DMS53 (cell line): ENCODE measurements around the gene GPR25.
A peak's percentile ranks its signal among the peaks of the same experiment; 100 is the strongest.

Experiments
- DNase-seq: peaks from one replicate; lab custom pipeline; 2025; lab: John Stamatoyannopoulos, UW

The GPR25 gene

GRCh38 chr1:200872446-200873115 is at the start of gene GPR25:
Gene GPR25 (plus strand): TSS chr1:200872981. CDS start chr1:200873038, 57 bp downstream.
- no peak for DNase-seq

GRCh38 chr1:200831091-200831490 is 41.7 kb upstream of the GPR25 start:
- no peak for DNase-seq

GRCh38 chr1:200834383-200834782 is 38.4 kb upstream of the GPR25 start:
- no peak for DNase-seq

GRCh38 chr1:200836213-200836612 is 36.6 kb upstream of the GPR25 start:
- DNase-seq: no peak

- DNase-seq: peak; percentile 55
Measured at GRCh38 chr1:200837931-200838571, 34.7 kb upstream of the GPR25 start.

GRCh38 chr1:200838676-200839445 is 33.9 kb upstream of the GPR25 start:
- no peak for DNase-seq

GRCh38 chr1:200845360-200845759 is 27.4 kb upstream of the GPR25 start:
- DNase-seq: no peak

GRCh38 chr1:200846398-200846797 is 26.4 kb upstream of the GPR25 start:
- no peak for DNase-seq

- DNase-seq: no peak
Measured at GRCh38 chr1:200849430-200849829, 23.4 kb upstream of the GPR25 start.

GRCh38 chr1:200850554-200850953 is 22.2 kb upstream of the GPR25 start:
- no peak for DNase-seq

- DNase-seq: no peak
Measured at GRCh38 chr1:200856716-200857357, 15.9 kb upstream of the GPR25 start.

GRCh38 chr1:200857804-200858203 is 15.0 kb upstream of the GPR25 start:
- no peak for DNase-seq

GRCh38 chr1:200861937-200862647 is 10.7 kb upstream of the GPR25 start:
- DNase-seq: no peak

- DNase-seq: no peak
Measured at GRCh38 chr1:200862713-200863415, 9.9 kb upstream of the GPR25 start.

- no peak for DNase-seq
Measured at GRCh38 chr1:200866116-200866515, 6.7 kb upstream of the GPR25 start.

- no peak for DNase-seq
Measured at GRCh38 chr1:200866521-200866920, 6.3 kb upstream of the GPR25 start.

GRCh38 chr1:200867018-200867811 is 5.6 kb upstream of the GPR25 start:
- DNase-seq: no peak

GRCh38 chr1:200869376-200869752 is 3.4 kb upstream of the GPR25 start:
- DNase-seq: no peak

- DNase-seq: no peak
Measured at GRCh38 chr1:200869753-200870391, 2.9 kb upstream of the GPR25 start.

- peak; percentile 80 for DNase-seq
Measured at GRCh38 chr1:200873116-200873670, 412 bp downstream of the GPR25 start.
